Measurements from ENCODE around the gene ANO9.

The ANO9 gene

DNA sequence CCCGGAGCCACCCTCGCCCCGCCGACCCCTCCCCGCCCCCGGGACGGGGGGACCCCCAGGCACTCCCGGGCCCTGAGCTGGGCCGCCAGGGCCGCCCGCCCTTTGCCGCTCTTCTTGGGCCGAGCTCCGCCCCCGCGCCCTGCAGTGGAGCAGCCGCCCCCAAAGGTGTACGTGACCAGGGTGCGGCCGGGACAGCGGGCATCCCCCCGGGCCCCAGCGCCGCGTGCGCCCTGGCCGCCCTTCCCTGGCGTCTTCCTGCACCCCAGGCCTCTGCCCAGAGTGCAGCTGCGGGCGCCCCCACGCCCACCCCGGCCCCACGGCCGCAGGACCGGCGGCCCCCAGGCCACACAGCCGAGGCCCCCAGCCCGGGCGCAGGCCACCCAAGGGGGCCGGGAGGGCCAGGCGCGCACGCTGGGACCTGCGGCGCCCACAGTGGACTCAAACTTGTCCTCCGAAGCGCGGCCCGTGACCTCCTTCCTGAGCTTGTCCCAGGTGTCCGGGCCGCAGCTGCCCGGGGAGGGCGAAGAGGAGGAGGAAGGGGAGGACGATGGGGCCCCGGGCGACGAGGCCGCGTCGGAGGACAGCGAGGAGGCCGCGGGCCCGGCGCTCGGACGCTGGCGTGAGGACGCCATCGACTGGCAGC lies 65.2 kb downstream of the ANO9 start:
- TF ChIP-seq, protein P1, sequence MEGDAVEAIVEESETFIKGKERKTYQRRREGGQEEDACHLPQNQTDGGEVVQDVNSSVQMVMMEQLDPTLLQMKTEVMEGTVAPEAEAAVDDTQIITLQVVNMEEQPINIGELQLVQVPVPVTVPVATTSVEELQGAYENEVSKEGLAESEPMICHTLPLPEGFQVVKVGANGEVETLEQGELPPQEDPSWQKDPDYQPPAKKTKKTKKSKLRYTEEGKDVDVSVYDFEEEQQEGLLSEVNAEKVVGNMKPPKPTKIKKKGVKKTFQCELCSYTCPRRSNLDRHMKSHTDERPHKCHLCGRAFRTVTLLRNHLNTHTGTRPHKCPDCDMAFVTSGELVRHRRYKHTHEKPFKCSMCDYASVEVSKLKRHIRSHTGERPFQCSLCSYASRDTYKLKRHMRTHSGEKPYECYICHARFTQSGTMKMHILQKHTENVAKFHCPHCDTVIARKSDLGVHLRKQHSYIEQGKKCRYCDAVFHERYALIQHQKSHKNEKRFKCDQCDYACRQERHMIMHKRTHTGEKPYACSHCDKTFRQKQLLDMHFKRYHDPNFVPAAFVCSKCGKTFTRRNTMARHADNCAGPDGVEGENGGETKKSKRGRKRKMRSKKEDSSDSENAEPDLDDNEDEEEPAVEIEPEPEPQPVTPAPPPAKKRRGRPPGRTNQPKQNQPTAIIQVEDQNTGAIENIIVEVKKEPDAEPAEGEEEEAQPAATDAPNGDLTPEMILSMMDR (IDR thresholded peaks at IDR 0.05; ENCODE audit: insufficient read depth, low read length, poor library complexity, severe bottlenecking) = no peak
- H3K36me3 ChIP-seq (ENCODE audit: control insufficient read depth, insufficient read depth, low read length) = no peaks in the 10 kb centered on the region
- no peak for DNase-seq (ENCODE audit: extremely low read depth, insufficient read length)
- H3K4me3 ChIP-seq (replicated peaks; ENCODE audit: low read depth, low read length) = no peak overlapping the region
- H3K27me3 ChIP-seq (replicated peaks; ENCODE audit: control insufficient read depth, insufficient read depth, low read length) = no peaks in the 10 kb centered on the region

GRCh38 chr11:375065-376025 lies 66.5 kb downstream of the ANO9 start:
- Histone ChIP-seq H3K36me3 (ENCODE audit: control insufficient read depth, insufficient read depth, low read length) (no peaks in the 10 kb centered on the region), H3K27me3 (replicated peaks; ENCODE audit: control insufficient read depth, insufficient read depth, low read length) (no peaks in the 10 kb centered on the region; the same call in 1 of the 2 replicates), H3K4me3 (replicated peaks; ENCODE audit: low read depth, low read length) (no peak overlapping the region)
- no peak for DNase-seq (ENCODE audit: extremely low read depth, insufficient read length)
- TF ChIP-seq, protein P1 (IDR thresholded peaks at IDR 0.05; ENCODE audit: insufficient read depth, low read length, poor library complexity, severe bottlenecking) = no peak

DNA sequence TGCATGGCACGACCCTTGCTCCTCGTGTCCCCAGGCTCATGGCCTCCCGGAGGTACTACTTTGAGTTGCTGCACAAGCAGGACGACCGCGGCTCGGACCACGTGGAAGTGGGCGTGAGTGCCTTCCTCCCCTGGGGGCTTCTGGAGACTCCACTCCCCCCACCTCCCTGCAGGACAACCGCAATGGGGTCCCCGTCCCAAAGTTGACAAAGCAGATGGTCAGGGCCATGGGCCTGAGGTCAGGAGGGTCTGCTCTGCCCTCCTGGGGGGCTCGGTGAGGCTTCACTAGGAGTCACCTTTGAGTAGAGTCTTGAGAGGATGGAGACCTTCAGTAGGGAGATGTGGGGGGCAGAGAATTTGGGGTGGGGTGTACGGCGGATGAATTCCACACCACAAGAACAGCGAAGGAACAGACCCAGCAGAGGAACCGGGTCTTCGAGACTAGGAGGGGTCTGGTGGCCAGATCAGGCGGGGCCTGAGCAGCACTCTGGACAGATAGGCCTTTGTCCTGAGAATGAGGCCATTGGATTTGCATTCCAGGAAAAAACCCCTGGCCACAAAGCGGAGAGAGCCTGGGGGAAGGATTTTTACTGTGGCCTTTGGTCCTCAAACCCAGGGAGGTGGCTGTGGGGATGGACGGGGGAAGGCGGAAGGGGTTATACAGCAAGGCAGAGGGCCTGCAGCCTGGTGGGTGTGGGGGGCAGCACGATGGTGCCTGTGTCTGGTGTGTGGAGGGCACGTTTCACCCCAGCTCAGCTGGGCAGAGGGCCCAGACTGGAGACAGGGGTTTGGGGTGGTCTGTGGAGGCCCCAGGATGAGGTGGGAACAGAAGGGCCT lies 67.9 kb downstream of the ANO9 start:
- H3K36me3 ChIP-seq (ENCODE audit: control insufficient read depth, insufficient read depth, low read length) = no peaks in the 10 kb centered on the region

GRCh38 chr11:372809-373715 lies 68.7 kb downstream of the ANO9 start:
- no peak overlapping the region for H3K4me3 ChIP-seq (replicated peaks; ENCODE audit: low read depth, low read length)
- TF ChIP-seq, protein P1 (IDR thresholded peaks at IDR 0.05; ENCODE audit: insufficient read depth, low read length, poor library complexity, severe bottlenecking) = no peak
- H3K27me3 ChIP-seq (replicated peaks; ENCODE audit: control insufficient read depth, insufficient read depth, low read length) = no peaks in the 10 kb centered on the region; the same call in none of the 2 replicates
- no peaks in the 10 kb centered on the region for H3K36me3 ChIP-seq (ENCODE audit: control insufficient read depth, insufficient read depth, low read length)
- no peak for DNase-seq (ENCODE audit: extremely low read depth, insufficient read length)

More for the DNA sequence above, 67.9 kb downstream of the ANO9 start:
- Histone ChIP-seq H3K4me3 (replicated peaks; ENCODE audit: low read depth, low read length) (no peak overlapping the region), H3K27me3 (replicated peaks; ENCODE audit: control insufficient read depth, insufficient read depth, low read length) (no peaks in the 10 kb centered on the region; the same call in 1 of the 2 replicates)
- TF ChIP-seq, protein P1 (IDR thresholded peaks at IDR 0.05; ENCODE audit: insufficient read depth, low read length, poor library complexity, severe bottlenecking) = no peak
- DNase-seq (ENCODE audit: extremely low read depth, insufficient read length) = no peak

Measured in GM06990 (cell line).